GM21447 (cell line): ENCODE results near the gene CCDC34.
"Not testable (repeated sequence)": the region's sequence is repeated elsewhere in the genome, so short reads cannot be mapped to it uniquely, and the experiment has no call there.

Experiments
- ATAC-seq: cut with Tn5 transposase; IDR thresholded peaks from one replicate; pipeline ENCODE4 v1.9.1; 2021; ENCODE audit not compliant: unreplicated experiment

CCDC34 gene

GRCh38 chr11:27363576-27364117 lies 632 bp upstream of the CCDC34 start:
- no peak for ATAC-seq

GRCh38 chr11:27361649-27362431 lies 1.2 kb downstream of the CCDC34 start:
- no peak for ATAC-seq

GRCh38 chr11:27358296-27358695 lies 4.7 kb downstream of the CCDC34 start:
- no peak for ATAC-seq

GRCh38 chr11:27357250-27357649 lies 5.8 kb downstream of the CCDC34 start:
- ATAC-seq, result no peak

GRCh38 chr11:27356624-27357222 lies 6.3 kb downstream of the CCDC34 start:
- no peak for ATAC-seq

- ATAC-seq, result no peak
Measured at GRCh38 chr11:27355575-27356104, 7.4 kb downstream of the CCDC34 start.

GRCh38 chr11:27354359-27354965 lies 8.6 kb downstream of the CCDC34 start:
- no peak for ATAC-seq

- ATAC-seq, result no peak
Measured at GRCh38 chr11:27353593-27354358, 9.2 kb downstream of the CCDC34 start.

- no peak for ATAC-seq
Measured at GRCh38 chr11:27352781-27353180, 10.2 kb downstream of the CCDC34 start.

- ATAC-seq, result no peak
Measured at GRCh38 chr11:27350511-27350910, 12.5 kb downstream of the CCDC34 start.

GRCh38 chr11:27349919-27350318 lies 13.1 kb downstream of the CCDC34 start:
- no peak for ATAC-seq

GRCh38 chr11:27348340-27348873 lies 14.6 kb downstream of the CCDC34 start:
- no peak for ATAC-seq

- ATAC-seq, result no peak
Measured at GRCh38 chr11:27347359-27348339, 15.4 kb downstream of the CCDC34 start.

- no peak for ATAC-seq
Measured at GRCh38 chr11:27339941-27340340, 23.1 kb downstream of the CCDC34 start.

- not testable (repeated sequence) for ATAC-seq
Measured at GRCh38 chr11:27334764-27335163, 28.3 kb downstream of the CCDC34 start.

GRCh38 chr11:27331981-27332380 lies 31.0 kb downstream of the CCDC34 start:
- no peak for ATAC-seq

- no peak for ATAC-seq
Measured at GRCh38 chr11:27330633-27331270, 32.3 kb downstream of the CCDC34 start.

- no peak for ATAC-seq
Measured at GRCh38 chr11:27329867-27330632, 33.0 kb downstream of the CCDC34 start.
